ENCODE measurements around the gene LMTK2.

DNA sequence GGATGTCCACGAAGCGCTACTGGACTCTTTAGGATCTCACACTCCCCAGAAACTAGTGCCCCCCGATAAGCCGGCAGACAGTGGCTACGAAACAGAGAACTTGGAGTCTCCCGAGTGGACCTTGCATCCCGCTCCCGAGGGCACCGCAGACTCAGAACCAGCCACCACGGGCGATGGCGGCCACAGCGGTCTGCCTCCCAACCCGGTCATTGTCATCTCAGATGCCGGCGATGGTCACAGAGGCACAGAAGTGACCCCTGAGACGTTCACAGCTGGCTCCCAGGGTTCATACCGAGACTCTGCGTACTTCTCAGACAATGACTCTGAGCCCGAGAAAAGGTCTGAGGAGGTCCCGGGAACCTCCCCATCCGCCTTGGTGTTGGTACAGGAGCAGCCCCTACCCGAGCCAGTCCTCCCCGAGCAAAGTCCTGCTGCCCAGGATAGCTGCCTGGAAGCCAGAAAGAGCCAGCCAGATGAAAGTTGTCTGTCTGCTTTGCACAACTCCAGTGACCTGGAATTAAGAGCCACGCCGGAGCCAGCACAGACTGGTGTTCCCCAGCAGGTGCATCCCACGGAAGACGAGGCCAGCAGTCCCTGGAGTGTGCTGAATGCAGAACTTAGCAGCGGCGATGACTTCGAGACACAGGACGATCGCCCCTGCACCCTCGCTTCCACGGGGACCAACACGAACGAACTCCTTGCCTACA is 87.0 kb downstream of the LMTK2 start:
- no peak for TF ChIP-seq POLR2A (IDR thresholded peaks at IDR 0.05)
- TF ChIP-seq EP300 (IDR thresholded peaks at IDR 0.05): no peak
- TF ChIP-seq CTCF (IDR thresholded peaks at IDR 0.05): no peak
